Measurements from ENCODE around the gene PAK3.

The PAK3 gene

GRCh38 chrX:111216293-111216801 is 120.4 kb downstream of the PAK3 start:
- DNase-seq (ENCODE audit: low read depth), result no peak

GRCh38 chrX:111244235-111244750 is 148.3 kb downstream of the PAK3 start:
- 0 out of 2 replicates have a peak, but pooled peaks have one; percentile 14 for TF ChIP-seq MAX (IDR thresholded peaks at IDR 0.05; ENCODE audit: low read depth, low read length)
- no peak for TF ChIP-seq POLR2A (IDR thresholded peaks at IDR 0.05; ENCODE audit: extremely low read depth, insufficient read length)
- peak; percentile 17 for TF ChIP-seq CTCF (IDR thresholded peaks at IDR 0.05; ENCODE audit: low read depth, low read length)
- no peak overlapping the region for H3K4me3 ChIP-seq (ENCODE audit: low read depth, low read length)
- peak; percentile 21 for DNase-seq (ENCODE audit: low read depth)

More at GRCh38 chrX:111216293-111216801, 120.4 kb downstream of the PAK3 start:
- no peak overlapping the region for H3K4me3 ChIP-seq (ENCODE audit: low read depth, low read length)
- TF ChIP-seq MAX (IDR thresholded peaks at IDR 0.05; ENCODE audit: low read depth, low read length), result no peak
- TF ChIP-seq CTCF (IDR thresholded peaks at IDR 0.05; ENCODE audit: low read depth, low read length), result no peak
- no peak for TF ChIP-seq MYC (IDR thresholded peaks at IDR 0.05; ENCODE audit: low read depth, low read length)

GRCh38 chrX:111254896-111255693 is 159.1 kb downstream of the PAK3 start:
- DNase-seq (ENCODE audit: low read depth), result no peak
- no peak overlapping the region for H3K4me3 ChIP-seq (ENCODE audit: low read depth, low read length)
- no peak for TF ChIP-seq POLR2A (IDR thresholded peaks at IDR 0.05; ENCODE audit: extremely low read depth, insufficient read length)
- no peak for TF ChIP-seq MAX (IDR thresholded peaks at IDR 0.05; ENCODE audit: low read depth, low read length)
- no peak for TF ChIP-seq CTCF (IDR thresholded peaks at IDR 0.05; ENCODE audit: low read depth, low read length)
- no peak for TF ChIP-seq MYC (IDR thresholded peaks at IDR 0.05; ENCODE audit: low read depth, low read length)

- no peak for DNase-seq (ENCODE audit: low read depth)
- TF ChIP-seq CTCF (IDR thresholded peaks at IDR 0.05; ENCODE audit: low read depth, low read length) (no peak), POLR2A (IDR thresholded peaks at IDR 0.05; ENCODE audit: extremely low read depth, insufficient read length) (no peak), MYC (IDR thresholded peaks at IDR 0.05; ENCODE audit: low read depth, low read length) (no peak), MAX (IDR thresholded peaks at IDR 0.05; ENCODE audit: low read depth, low read length) (no peak)
- no peak overlapping the region for H3K4me3 ChIP-seq (ENCODE audit: low read depth, low read length)
Observed at GRCh38 chrX:111257733-111258132, 161.7 kb downstream of the PAK3 start.

- H3K4me3 ChIP-seq (ENCODE audit: low read depth, low read length), result no peak overlapping the region
- DNase-seq (ENCODE audit: low read depth), result no peak
- TF ChIP-seq MAX (IDR thresholded peaks at IDR 0.05; ENCODE audit: low read depth, low read length) (no peak), CTCF (IDR thresholded peaks at IDR 0.05; ENCODE audit: low read depth, low read length) (no peak), MYC (IDR thresholded peaks at IDR 0.05; ENCODE audit: low read depth, low read length) (no peak), POLR2A (IDR thresholded peaks at IDR 0.05; ENCODE audit: extremely low read depth, insufficient read length) (no peak)
Observed at GRCh38 chrX:111259559-111259958, 163.6 kb downstream of the PAK3 start.

Measured in NB4 (cell line).